IMR-90 (cell line): Measurements from ENCODE around the gene FARP1. TPM values are rescaled to one million over a fixed set of nuclear protein-coding genes. Genes with fewer than 3 reads are reported as not detected.

ENCODE experiments used
- ATAC-seq: fragments of 200-7000 bp; cut with Tn5 transposase; 2 replicates; pipeline ENCODE4 v1.9.1; 2020; ENCODE audit warnings: low read depth, mild to moderate bottlenecking, moderate library complexity
- BruUV-seq: library from RNA; stranded (reverse); fragments of 400-500 nt; replicated peaks from 2 replicates; lab custom pipeline; 2021; lab: Mats Ljungman, UMichigan
- CTCF ChIA-PET: fragments of 300-600 bp; formaldehyde crosslinking; extraction: SDS; loops from one replicate; lab custom pipeline; 2021; ENCODE audit warnings: antibody characterized with exemption; lab: Yijun Ruan, JAX
- POLR2A ChIA-PET: fragments of 300-600 bp; sonication (Branson Sonifier 250); formaldehyde crosslinking; loops from one replicate; lab custom pipeline; 2022; ENCODE audit warnings: antibody characterized with exemption; ENCODE audit not compliant: unreplicated experiment; lab: Charles Lee
- DNase-seq: peaks from one replicate; pipeline ENCODE4 v3.0.0; 2013
- H2AFZ ChIP-seq: replicated peaks from 2 replicates; pipeline ENCODE3; 2013; ENCODE audit warnings: low read length, mild to moderate bottlenecking; ENCODE audit not compliant: poor library complexity
- H2AK5ac ChIP-seq: 2 replicates; pipeline ENCODE4 v1.6.1; 2013; ENCODE audit warnings: low read depth, low read length, inconsistent platforms
- H2AK9ac ChIP-seq: replicated peaks from 2 replicates; pipeline ENCODE3; 2013; ENCODE audit warnings: mild to moderate bottlenecking, low read depth, low read length, moderate library complexity; ENCODE audit not compliant: poor library complexity
- H2BK120ac ChIP-seq: 2 replicates; pipeline ENCODE4 v1.6.1; 2013; ENCODE audit warnings: low read depth, low read length, inconsistent platforms
- H2BK15ac ChIP-seq: 3 replicates; pipeline ENCODE4 v1.6.1; 2013; ENCODE audit warnings: low read depth, low read length, inconsistent platforms
- H2BK20ac ChIP-seq: 2 replicates; pipeline ENCODE4 v1.6.1; 2013; ENCODE audit warnings: low read depth, mild to moderate bottlenecking, inconsistent platforms, low read length, moderate library complexity
- H2BK5ac ChIP-seq: 2 replicates; pipeline ENCODE4 v1.6.1; 2013; ENCODE audit warnings: mild to moderate bottlenecking, low read depth, low read length, inconsistent platforms; ENCODE audit not compliant: poor library complexity, severe bottlenecking
- H3K14ac ChIP-seq: replicated peaks from 2 replicates; pipeline ENCODE4 v1.6.1; 2013; ENCODE audit warnings: low read depth, low read length, inconsistent platforms
- H3K18ac ChIP-seq: 2 replicates; pipeline ENCODE4 v1.6.1; 2013; ENCODE audit warnings: low read depth, low read length, control low read depth
- H3K23ac ChIP-seq: 2 replicates; pipeline ENCODE4 v1.6.1; 2013; ENCODE audit warnings: low read depth, low read length, inconsistent platforms
- H3K27ac ChIP-seq: 2 replicates; pipeline ENCODE4 v1.5.1; 2013; ENCODE audit warnings: mild to moderate bottlenecking, control low read depth, low read length; ENCODE audit not compliant: insufficient read depth
- H3K27me3 ChIP-seq: 2 replicates; pipeline ENCODE4 v1.6.1; 2013; ENCODE audit warnings: low read length; ENCODE audit not compliant: control insufficient read depth, insufficient read depth
- H3K36me3 ChIP-seq: 2 replicates; pipeline ENCODE4 v1.6.1; 2013; ENCODE audit warnings: low read length, mixed read lengths; ENCODE audit not compliant: control insufficient read depth, insufficient read depth
- H3K4ac ChIP-seq: 2 replicates; pipeline ENCODE4 v1.6.1; 2013; ENCODE audit warnings: low read depth, low read length, inconsistent platforms
- H3K4me1 ChIP-seq: 2 replicates; pipeline ENCODE4 v1.6.1; 2013; ENCODE audit warnings: low read length, mixed read lengths; ENCODE audit not compliant: control insufficient read depth, insufficient read depth
- H3K4me2 ChIP-seq: 2 replicates; pipeline ENCODE4 v1.6.1; 2013; ENCODE audit warnings: low read depth, mild to moderate bottlenecking, control low read depth, low read length, moderate library complexity
- H3K4me3 ChIP-seq: 2 replicates; pipeline ENCODE4 v1.5.1; 2013; ENCODE audit warnings: low read depth, mild to moderate bottlenecking, control low read depth, low read length, moderate library complexity; ENCODE audit not compliant: insufficient read depth
- H3K56ac ChIP-seq: 2 replicates; pipeline ENCODE4 v1.6.1; 2013; ENCODE audit warnings: low read length, inconsistent platforms; ENCODE audit not compliant: insufficient read depth; ENCODE audit errors: extremely low read depth
- H3K79me1 ChIP-seq, 2 experiments: 2 replicates each; pipeline ENCODE4 v1.6.1; 2013; ENCODE audit warnings: low read length in 2 of 2, inconsistent platforms in 1 of 2, low read depth in 1 of 2
- H3K9ac ChIP-seq: 2 replicates; pipeline ENCODE4 v1.6.1; 2013; ENCODE audit warnings: low read depth, low read length, control low read depth
- H3K9me1 ChIP-seq: 2 replicates; pipeline ENCODE4 v1.6.1; 2013; ENCODE audit warnings: low read length, inconsistent platforms; ENCODE audit not compliant: insufficient read depth
- H3K9me3 ChIP-seq: 2 replicates; pipeline ENCODE4 v1.6.1; 2013; ENCODE audit warnings: low read length; ENCODE audit not compliant: control insufficient read depth, insufficient read depth
- H4K20me1 ChIP-seq: 2 replicates; pipeline ENCODE4 v1.6.1; 2013; ENCODE audit warnings: low read length, inconsistent platforms; ENCODE audit not compliant: insufficient read depth
- H4K5ac ChIP-seq: 2 replicates; pipeline ENCODE4 v1.6.1; 2013; ENCODE audit warnings: mild to moderate bottlenecking, low read depth, low read length, control low read depth
- H4K8ac ChIP-seq, 2 experiments: 2 replicates each; pipeline ENCODE4 v1.6.1; 2013; ENCODE audit warnings: low read depth in 2 of 2, low read length in 2 of 2, control low read depth in 1 of 2, inconsistent platforms in 1 of 2
- H4K91ac ChIP-seq: 2 replicates; pipeline ENCODE4 v1.6.1; 2013; ENCODE audit warnings: low read depth, low read length, inconsistent platforms; ENCODE audit not compliant: insufficient read depth
- CHD1 ChIP-seq: IDR thresholded peaks from 2 replicates; pipeline ENCODE4 v1.6.1; 2012; ENCODE audit warnings: low read depth, low read length, improper control_type of control experiment
- MAZ ChIP-seq: IDR thresholded peaks from 2 replicates; pipeline ENCODE4 v1.6.1; 2012; ENCODE audit warnings: low read depth, mild to moderate bottlenecking, low read length, improper control_type of control experiment, moderate library complexity, borderline replicate concordance
- MXI1 ChIP-seq: IDR thresholded peaks from 2 replicates; pipeline ENCODE4 v1.6.1; 2012; ENCODE audit warnings: low read depth, mild to moderate bottlenecking, low read length, moderate library complexity, borderline replicate concordance
- POLR2A ChIP-seq: IDR thresholded peaks from 2 replicates; pipeline ENCODE4 v1.6.1; 2012; ENCODE audit warnings: mild to moderate bottlenecking, low read depth, low read length
- SMC3 ChIP-seq: fragments of 150-350 bp; IDR thresholded peaks from 2 replicates; pipeline ENCODE4 v1.6.1; 2016; ENCODE audit warnings: low read depth, mild to moderate bottlenecking, antibody characterized with exemption, low read length, moderate library complexity
- USF2 ChIP-seq: fragments of 150-350 bp; IDR thresholded peaks from 2 replicates; pipeline ENCODE4 v1.6.1; 2017; ENCODE audit warnings: mild to moderate bottlenecking, antibody characterized with exemption, low read length, low read depth
- WGBS, 2 experiments: methylation state at CpG; one replicate each; pipeline versions ENCODE4 v1.1.5 to v1.1.7; 2013; ENCODE audit warnings: missing lambda C conversion rate in 2 of 2; ENCODE audit not compliant: insufficient read length in 1 of 2; ENCODE audit errors: extremely low coverage in 2 of 2; 5-methylcytosine and 5-hydroxymethylcytosine counted together
- dilution Hi-C: fragments of 300-500 bp; cut with HindIII; formaldehyde crosslinking; loops from one replicate; pipeline ENCODE4 v1.14.3; 2018; ENCODE audit warnings: low sequenced_read_pairs; ENCODE audit not compliant: unreplicated experiment
- in situ Hi-C: fragments of 300-500 bp; cut with MboI; formaldehyde crosslinking; loops from 3 replicates; pipeline ENCODE4 v1.14.3; 2019; ENCODE audit warnings: low sequenced_read_pairs, inconsistent platforms, mixed read lengths
- intact Hi-C: fragments of 100-400 bp; cut with micrococcal nuclease; formaldehyde crosslinking; loops from 2 replicates; pipeline ENCODE4 v1.10.0; 2022
- polyA plus RNA-seq, 3 experiments: library from polyadenylated mRNA; depleted of rRNA; stranded (reverse); fragments of >200 nt; gene quantifications; 2 replicates each; pipeline ENCODE4 v1.2.3, GENCODE V29; 2012; ENCODE audit warnings: low replicate concordance in 1 of 3
- total RNA-seq: library from RNA; depleted of rRNA; stranded (reverse); fragments of >200 nt; gene quantifications from 2 replicates; pipeline ENCODE4 v1.2.3, GENCODE V29; 2012

Gene FARP1
- total and polyA plus RNA-seq, 2 of the 4 experiments (the other 2 are of a cell fraction): 39.6 to 57.0 TPM

- peaks cover 47% of the 10 kb centered on the region for H3K9me1 ChIP-seq
- H2BK20ac ChIP-seq: no peak overlapping the region; the same call in 1 of the 2 replicates
- H2AFZ ChIP-seq: no peak overlapping the region
- no peak overlapping the region for H3K14ac ChIP-seq
- H3K79me1 ChIP-seq: peaks cover 63 to 93% of the 10 kb centered on the region in 2 experiments
- intact Hi-C loops (no loop called here), in situ Hi-C loops (no loop called here), dilution Hi-C loops (no loop called here)
- ATAC-seq (no peak), DNase-seq (no peak)
- no peak overlapping the region; the same call in 1 of the 2 replicates for H4K5ac ChIP-seq
- no peak overlapping the region for H2AK9ac ChIP-seq
- H2AK5ac ChIP-seq: no peak overlapping the region
- H2BK15ac ChIP-seq: no peak overlapping the region
- no peaks in the 10 kb centered on the region for H3K9me3 ChIP-seq
- H3K18ac ChIP-seq: no peak overlapping the region
- no peak overlapping the region for H3K4me3 ChIP-seq
- H4K91ac ChIP-seq: no peak overlapping the region
- no peak overlapping the region for H3K23ac ChIP-seq
- no peaks in the 10 kb centered on the region for H3K27me3 ChIP-seq
- H3K9ac ChIP-seq: no peak overlapping the region
- H3K4ac ChIP-seq: no peak overlapping the region
- H3K36me3 ChIP-seq: peaks cover 12% of the 10 kb centered on the region; the same call in 1 of the 2 replicates
- H2BK5ac ChIP-seq: no peak overlapping the region
- POLR2A ChIA-PET: no interaction called here
- H4K20me1 ChIP-seq: peaks cover 80% of the 10 kb centered on the region
- H3K4me2 ChIP-seq: no peak overlapping the region
- H4K8ac ChIP-seq: no peak overlapping the region
- no peak overlapping the region for H2BK120ac ChIP-seq
- H3K4me1 ChIP-seq: peaks cover 28% of the 10 kb centered on the region
- CTCF ChIA-PET: interaction anchor here (1.2 kb wide), 1 partner anchor 10 kb away, joined by 3 read pairs; no protein-coding TSS in a partner anchor
- TF ChIP-seq CHD1 (no peak), MXI1 (no peak), SMC3 (no peak), USF2 (no peak), POLR2A (no peak), MAZ (no peak)
- no peak overlapping the region for H3K56ac ChIP-seq
- WGBS, 2 experiments: no CpG with 5 or more reads among the region's 10 CpGs
- H3K27ac ChIP-seq: no peak overlapping the region
- BruUV-seq: no TSS peak
Measured at GRCh38 chr13:98500963-98501421, 358.1 kb downstream of the FARP1 start.
